AG09319 (cell line): ENCODE data around the gene RAD51C.
"Not testable (repeated sequence)": the region's sequence is repeated elsewhere in the genome, so short reads cannot be mapped to it uniquely, and the experiment has no call there.

Experiments used
- DNase-seq: peaks from one replicate; pipeline ENCODE4 v3.0.0-alpha.2; 2010; ENCODE audit warnings: low read depth; ENCODE audit errors: extremely low read depth
- TF ChIP-seq, protein P1 (sequence below): IDR thresholded peaks from 2 replicates; pipeline ENCODE4 v1.5.1; 2011; ENCODE audit warnings: low read depth, mild to moderate bottlenecking, inconsistent platforms, low read length, moderate library complexity

Gene RAD51C

DNA sequence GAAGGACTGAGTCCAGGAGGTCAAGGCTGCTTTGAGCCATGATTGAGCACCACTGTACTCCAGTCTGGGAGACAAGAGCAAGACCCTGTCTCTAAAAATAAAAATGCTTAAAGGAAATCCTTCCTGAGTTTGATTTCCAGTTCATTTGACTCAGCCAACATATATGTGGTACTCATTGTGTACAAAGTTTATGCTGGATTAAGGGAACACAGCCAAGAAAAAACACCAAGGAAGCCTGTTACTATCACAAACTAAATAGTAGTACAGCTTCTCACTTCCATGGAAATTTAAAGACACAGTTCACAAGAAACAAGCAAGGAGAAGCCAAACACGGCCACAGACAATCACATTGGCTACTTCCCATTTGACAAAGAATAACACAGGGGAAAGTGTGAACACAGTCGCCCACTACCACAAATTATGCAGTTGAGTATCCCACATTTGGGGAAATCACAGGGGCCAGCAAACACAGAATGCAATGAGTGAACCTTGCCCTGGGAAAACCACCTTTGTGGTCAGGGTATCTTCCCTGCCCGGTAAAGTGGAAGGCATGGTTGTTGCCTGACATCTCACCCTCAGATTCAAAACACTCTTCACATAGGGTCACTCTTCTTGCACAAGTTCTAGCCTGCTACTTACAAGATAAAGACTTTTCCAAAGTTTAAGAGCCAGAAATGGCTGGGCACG, 15.1 kb upstream of the RAD51C start:
- DNase-seq, result no peak
- TF ChIP-seq, protein P1, sequence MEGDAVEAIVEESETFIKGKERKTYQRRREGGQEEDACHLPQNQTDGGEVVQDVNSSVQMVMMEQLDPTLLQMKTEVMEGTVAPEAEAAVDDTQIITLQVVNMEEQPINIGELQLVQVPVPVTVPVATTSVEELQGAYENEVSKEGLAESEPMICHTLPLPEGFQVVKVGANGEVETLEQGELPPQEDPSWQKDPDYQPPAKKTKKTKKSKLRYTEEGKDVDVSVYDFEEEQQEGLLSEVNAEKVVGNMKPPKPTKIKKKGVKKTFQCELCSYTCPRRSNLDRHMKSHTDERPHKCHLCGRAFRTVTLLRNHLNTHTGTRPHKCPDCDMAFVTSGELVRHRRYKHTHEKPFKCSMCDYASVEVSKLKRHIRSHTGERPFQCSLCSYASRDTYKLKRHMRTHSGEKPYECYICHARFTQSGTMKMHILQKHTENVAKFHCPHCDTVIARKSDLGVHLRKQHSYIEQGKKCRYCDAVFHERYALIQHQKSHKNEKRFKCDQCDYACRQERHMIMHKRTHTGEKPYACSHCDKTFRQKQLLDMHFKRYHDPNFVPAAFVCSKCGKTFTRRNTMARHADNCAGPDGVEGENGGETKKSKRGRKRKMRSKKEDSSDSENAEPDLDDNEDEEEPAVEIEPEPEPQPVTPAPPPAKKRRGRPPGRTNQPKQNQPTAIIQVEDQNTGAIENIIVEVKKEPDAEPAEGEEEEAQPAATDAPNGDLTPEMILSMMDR, result no peak

DNA sequence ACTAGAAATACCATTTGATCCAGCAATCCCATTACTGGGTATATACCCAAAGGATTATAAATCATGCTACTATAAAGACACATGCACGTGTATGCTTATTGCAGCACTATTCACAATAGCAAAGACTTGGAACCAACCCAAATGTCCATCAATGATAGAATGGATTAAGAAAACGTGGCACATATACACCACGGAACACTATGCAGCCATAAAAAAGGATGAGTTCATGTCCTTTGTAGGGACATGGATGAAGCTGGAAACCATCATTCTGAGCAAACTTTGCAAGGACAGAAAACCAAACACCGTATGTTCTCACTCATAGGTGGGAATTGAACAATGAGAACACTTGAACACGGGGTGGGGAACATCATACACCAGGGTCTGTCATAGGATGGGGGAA, 14.1 kb upstream of the RAD51C start:
- not testable (repeated sequence) for DNase-seq

DNA sequence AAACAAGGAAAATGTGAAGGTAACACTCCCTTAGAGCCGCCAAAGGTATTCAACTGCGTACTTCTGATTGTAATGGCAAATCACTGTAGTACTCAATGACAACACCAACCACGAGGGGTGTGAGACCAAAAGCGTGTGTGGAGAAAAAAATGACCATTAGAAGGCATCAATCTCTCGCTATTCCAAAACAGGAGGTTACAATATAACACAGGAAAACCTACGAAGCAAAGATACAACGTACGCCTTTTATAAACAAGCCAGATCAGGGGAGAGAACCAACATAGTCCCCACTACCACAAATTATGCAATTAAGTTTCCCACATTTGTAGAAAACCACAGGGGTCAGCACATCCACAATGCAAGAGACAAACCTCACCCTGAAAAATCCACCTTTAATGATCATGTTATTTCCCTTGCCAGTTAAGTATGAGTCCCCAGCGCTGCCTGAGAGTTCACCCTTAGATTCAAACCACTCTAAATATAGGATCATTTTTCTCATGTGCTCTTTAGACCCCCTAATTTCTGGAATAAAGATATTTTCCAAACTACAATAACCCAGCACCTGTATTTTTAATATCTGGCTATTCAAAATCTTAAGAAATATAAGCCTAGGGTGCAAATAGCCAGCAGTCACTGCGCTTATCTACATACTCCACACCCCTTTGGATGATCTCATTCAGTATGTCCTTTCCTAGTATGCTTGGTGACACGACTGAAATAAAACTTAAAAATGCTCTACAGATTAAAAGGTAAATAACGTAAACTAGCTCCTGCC, 13.0 kb upstream of the RAD51C start:
- no peak for DNase-seq
- TF ChIP-seq, protein P1, result no peak

DNA sequence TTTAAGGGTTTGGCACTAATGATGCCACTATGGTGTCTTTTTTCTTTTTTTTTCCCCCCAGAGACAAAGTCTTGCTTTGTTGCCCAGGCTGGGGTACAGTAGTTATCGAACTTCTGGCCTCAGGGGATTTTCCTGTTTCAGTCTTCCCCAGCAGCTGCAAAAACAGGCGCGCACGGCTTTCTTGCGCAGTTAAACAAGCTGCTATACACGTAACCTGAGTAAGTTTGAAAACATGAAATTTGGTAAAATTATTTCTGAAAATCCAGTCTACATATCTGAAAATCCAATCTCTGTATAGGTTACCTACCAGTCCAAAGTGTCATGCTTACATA, 12.4 kb upstream of the RAD51C start:
- TF ChIP-seq, protein P1, result no peak
- no peak for DNase-seq

DNA sequence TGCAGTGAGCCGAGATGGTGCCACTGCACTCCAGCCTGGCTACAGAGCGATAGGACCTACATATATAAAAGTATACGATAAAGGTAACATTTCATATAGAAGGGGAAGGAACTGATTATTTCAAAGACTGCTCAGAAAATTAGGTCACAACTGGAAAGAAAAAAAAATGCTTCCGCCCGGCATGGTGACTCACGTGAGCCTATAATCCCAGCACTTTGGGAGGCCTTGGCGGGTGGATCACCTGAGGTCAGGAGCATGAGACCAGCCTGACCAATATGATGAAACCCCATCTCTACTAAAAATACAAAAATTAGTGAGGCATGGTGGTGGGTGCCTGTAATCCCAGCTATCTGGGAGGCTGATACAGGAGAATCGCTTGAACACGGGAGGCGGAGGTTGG, 8.4 kb upstream of the RAD51C start:
- TF ChIP-seq, protein P1, result no peak
- no peak for DNase-seq

DNA sequence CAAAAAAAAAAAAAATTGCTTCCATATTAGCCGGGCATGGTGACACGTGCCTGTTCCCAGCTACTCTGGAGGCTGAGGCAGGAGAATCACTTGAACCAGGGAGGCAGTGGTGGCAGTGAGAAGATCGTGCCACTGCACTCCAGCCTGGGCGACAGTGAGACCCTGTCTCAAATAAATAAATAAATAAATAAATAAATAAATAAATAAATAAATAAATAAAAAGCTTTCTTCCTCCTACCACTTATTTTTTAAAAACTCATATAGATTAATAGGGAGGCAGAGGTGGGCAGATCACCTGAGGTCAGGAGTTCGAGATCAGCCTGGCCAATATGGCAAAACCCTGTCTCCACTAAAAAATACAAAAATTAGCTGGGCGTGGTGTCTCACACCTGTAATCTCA, 7.9 kb upstream of the RAD51C start:
- not testable (repeated sequence) for DNase-seq

DNA sequence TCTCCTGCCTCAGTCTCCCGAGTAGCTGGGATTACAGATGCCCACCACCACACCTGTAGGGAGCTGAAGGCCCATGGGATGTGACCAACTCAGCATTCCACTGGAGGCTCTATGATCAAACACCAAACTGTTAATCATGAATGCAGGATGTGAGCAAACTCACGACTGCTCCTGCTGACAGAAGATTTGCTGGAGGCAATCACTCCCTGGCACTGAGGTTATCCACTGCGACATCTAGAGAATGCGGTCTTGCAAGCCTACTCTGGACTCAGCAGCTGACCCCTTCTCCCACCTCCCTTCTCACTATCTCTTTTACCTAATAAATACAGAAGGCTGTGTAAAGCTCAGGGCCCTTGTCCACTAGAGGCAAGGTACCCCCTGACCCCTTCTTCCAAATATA, 5.4 kb upstream of the RAD51C start:
- TF ChIP-seq, protein P1, result no peak
- no peak for DNase-seq

DNA sequence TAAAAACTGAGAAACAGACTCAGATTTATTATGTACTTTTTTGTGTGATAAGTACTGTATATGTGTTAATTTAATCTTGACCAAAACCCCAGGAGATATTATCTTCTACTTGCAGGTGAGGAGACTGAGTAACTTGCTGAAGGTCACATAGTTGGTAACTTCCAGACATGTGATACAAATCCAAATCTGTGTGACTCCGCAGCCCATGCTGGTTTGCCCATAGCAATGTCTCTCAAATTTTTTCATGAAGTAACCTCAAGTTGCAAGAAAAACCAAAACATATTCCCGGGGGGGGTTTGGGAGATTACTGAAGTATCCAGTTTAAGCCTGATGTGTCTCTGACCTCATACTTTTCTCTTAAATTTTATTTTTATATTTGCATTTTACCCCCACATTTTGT, 3.9 kb upstream of the RAD51C start:
- DNase-seq, result no peak
- TF ChIP-seq, protein P1, result no peak

DNA sequence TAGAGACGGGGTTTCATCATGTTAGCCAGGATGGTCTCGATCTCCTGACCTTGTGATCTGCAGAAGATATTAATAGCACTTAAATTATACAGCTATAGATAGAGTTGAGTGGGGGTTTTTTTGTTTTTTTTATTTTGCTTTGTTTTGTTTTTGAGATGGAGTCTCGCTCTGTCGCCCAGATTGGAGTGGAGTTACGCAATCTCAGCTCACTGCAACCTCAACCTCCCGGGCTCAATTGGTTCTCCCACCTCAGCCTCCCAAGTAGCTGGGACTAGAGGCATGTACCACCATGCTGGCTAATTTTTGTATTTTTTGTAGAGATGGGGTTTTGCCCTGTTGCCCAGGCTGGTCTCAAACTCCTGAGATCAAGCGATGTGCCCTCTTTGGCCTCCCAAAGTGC, 2.4 kb upstream of the RAD51C start:
- DNase-seq, result not testable (repeated sequence)
